C4-2B (cell line): ENCODE data around the gene TCL1B.

Source experiments
- ZFX ChIP-seq: fragments of 450-650 bp; IDR thresholded peaks from 2 replicates; pipeline ENCODE4 v1.6.1; 2017
- TF ChIP-seq, protein P1 (sequence below): fragments of 450-650 bp; conservative IDR thresholded peaks from 2 replicates; pipeline ENCODE4 v1.5.1; 2017; ENCODE audit warnings: mild to moderate bottlenecking

DNA sequence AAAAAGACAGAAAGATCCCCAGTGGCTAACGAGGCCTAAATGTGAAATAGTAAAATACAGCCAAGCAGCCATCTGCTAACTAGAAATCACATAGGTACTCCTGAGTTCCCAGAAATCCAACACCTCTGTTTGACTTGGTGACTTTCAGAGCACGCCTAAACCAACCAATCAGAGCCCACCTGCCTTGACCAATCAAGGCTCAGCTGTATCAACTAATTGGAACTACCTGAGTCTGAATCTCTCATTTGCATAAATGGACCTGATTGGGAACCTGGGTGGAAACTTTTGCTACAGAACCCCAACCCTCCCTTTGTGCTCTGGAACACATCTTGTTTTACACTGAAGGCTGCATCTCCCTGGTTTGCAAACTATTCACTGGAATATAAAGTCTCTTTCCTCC is 5.1 kb upstream of the TCL1B start:
- TF ChIP-seq, protein P1, sequence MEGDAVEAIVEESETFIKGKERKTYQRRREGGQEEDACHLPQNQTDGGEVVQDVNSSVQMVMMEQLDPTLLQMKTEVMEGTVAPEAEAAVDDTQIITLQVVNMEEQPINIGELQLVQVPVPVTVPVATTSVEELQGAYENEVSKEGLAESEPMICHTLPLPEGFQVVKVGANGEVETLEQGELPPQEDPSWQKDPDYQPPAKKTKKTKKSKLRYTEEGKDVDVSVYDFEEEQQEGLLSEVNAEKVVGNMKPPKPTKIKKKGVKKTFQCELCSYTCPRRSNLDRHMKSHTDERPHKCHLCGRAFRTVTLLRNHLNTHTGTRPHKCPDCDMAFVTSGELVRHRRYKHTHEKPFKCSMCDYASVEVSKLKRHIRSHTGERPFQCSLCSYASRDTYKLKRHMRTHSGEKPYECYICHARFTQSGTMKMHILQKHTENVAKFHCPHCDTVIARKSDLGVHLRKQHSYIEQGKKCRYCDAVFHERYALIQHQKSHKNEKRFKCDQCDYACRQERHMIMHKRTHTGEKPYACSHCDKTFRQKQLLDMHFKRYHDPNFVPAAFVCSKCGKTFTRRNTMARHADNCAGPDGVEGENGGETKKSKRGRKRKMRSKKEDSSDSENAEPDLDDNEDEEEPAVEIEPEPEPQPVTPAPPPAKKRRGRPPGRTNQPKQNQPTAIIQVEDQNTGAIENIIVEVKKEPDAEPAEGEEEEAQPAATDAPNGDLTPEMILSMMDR = no peak
- no peak for TF ChIP-seq ZFX
